ENCODE results near the gene SNX8.

Gene SNX8

GRCh38 chr7:2280424-2280823 is 33.8 kb downstream of the SNX8 start:
- H3K36me3 ChIP-seq (ENCODE audit: control insufficient read depth, insufficient read depth, low read length): peaks cover 5% of the 10 kb centered on the region
- H3K4me3 ChIP-seq (replicated peaks; ENCODE audit: low read depth, low read length): no peak overlapping the region
- H3K27me3 ChIP-seq (replicated peaks; ENCODE audit: control insufficient read depth, insufficient read depth, low read length): no peaks in the 10 kb centered on the region
- DNase-seq (ENCODE audit: extremely low read depth, insufficient read length): no peak
- no peak for TF ChIP-seq CTCF (IDR thresholded peaks at IDR 0.05; ENCODE audit: insufficient read depth, low read length, poor library complexity, severe bottlenecking)

GRCh38 chr7:2279896-2280295 is 34.3 kb downstream of the SNX8 start:
- no peak for DNase-seq (ENCODE audit: extremely low read depth, insufficient read length)
- H3K27me3 ChIP-seq (replicated peaks; ENCODE audit: control insufficient read depth, insufficient read depth, low read length): no peaks in the 10 kb centered on the region

GRCh38 chr7:2278026-2278425 is 36.2 kb downstream of the SNX8 start:
- Histone ChIP-seq H3K27me3 (replicated peaks; ENCODE audit: control insufficient read depth, insufficient read depth, low read length) (no peaks in the 10 kb centered on the region), H3K36me3 (ENCODE audit: control insufficient read depth, insufficient read depth, low read length) (peaks cover 13% of the 10 kb centered on the region), H3K4me3 (replicated peaks; ENCODE audit: low read depth, low read length) (no peak overlapping the region)
- TF ChIP-seq CTCF (IDR thresholded peaks at IDR 0.05; ENCODE audit: insufficient read depth, low read length, poor library complexity, severe bottlenecking): no peak
- no peak for DNase-seq (ENCODE audit: extremely low read depth, insufficient read length)

More at GRCh38 chr7:2279896-2280295, 34.3 kb downstream of the SNX8 start:
- Histone ChIP-seq H3K36me3 (ENCODE audit: control insufficient read depth, insufficient read depth, low read length) (peaks cover 5% of the 10 kb centered on the region), H3K4me3 (replicated peaks; ENCODE audit: low read depth, low read length) (no peak overlapping the region)
- TF ChIP-seq CTCF (IDR thresholded peaks at IDR 0.05; ENCODE audit: insufficient read depth, low read length, poor library complexity, severe bottlenecking): no peak

GRCh38 chr7:2276107-2276506 is 38.1 kb downstream of the SNX8 start:
- Histone ChIP-seq H3K36me3 (ENCODE audit: control insufficient read depth, insufficient read depth, low read length) (peaks cover 16% of the 10 kb centered on the region), H3K4me3 (replicated peaks; ENCODE audit: low read depth, low read length) (no peak overlapping the region), H3K27me3 (replicated peaks; ENCODE audit: control insufficient read depth, insufficient read depth, low read length) (no peaks in the 10 kb centered on the region)
- TF ChIP-seq CTCF (IDR thresholded peaks at IDR 0.05; ENCODE audit: insufficient read depth, low read length, poor library complexity, severe bottlenecking): no peak
- no peak for DNase-seq (ENCODE audit: extremely low read depth, insufficient read length)

- no peaks in the 10 kb centered on the region for H3K27me3 ChIP-seq (replicated peaks; ENCODE audit: control insufficient read depth, insufficient read depth, low read length)
- DNase-seq (ENCODE audit: extremely low read depth, insufficient read length): no peak
- H3K36me3 ChIP-seq (ENCODE audit: control insufficient read depth, insufficient read depth, low read length): peaks cover 16% of the 10 kb centered on the region
- H3K4me3 ChIP-seq (replicated peaks; ENCODE audit: low read depth, low read length): no peak overlapping the region
- no peak for TF ChIP-seq CTCF (IDR thresholded peaks at IDR 0.05; ENCODE audit: insufficient read depth, low read length, poor library complexity, severe bottlenecking)
Observed at GRCh38 chr7:2275101-2275500, 39.1 kb downstream of the SNX8 start.

- H3K36me3 ChIP-seq (ENCODE audit: control insufficient read depth, insufficient read depth, low read length): peaks cover 16% of the 10 kb centered on the region
- DNase-seq (ENCODE audit: extremely low read depth, insufficient read length): no peak
- TF ChIP-seq CTCF (IDR thresholded peaks at IDR 0.05; ENCODE audit: insufficient read depth, low read length, poor library complexity, severe bottlenecking): no peak
- no peak overlapping the region for H3K4me3 ChIP-seq (replicated peaks; ENCODE audit: low read depth, low read length)
- no peaks in the 10 kb centered on the region for H3K27me3 ChIP-seq (replicated peaks; ENCODE audit: control insufficient read depth, insufficient read depth, low read length)
Observed at GRCh38 chr7:2274666-2275065, 39.6 kb downstream of the SNX8 start.

Measured in GM06990 (cell line).